Endometrium (tissue), 2 donors: ENCODE data around the gene STK39.

ENCODE experiments used
- FAIRE-seq: peaks from 2 replicates; lab custom pipeline; 2012; peaks lifted over from hg19 to GRCh38; lab: Jason Lieb, UNC
- donor health status: control.
- donor health status: control.

The STK39 gene

GRCh38 chr2:168037778-168038177, 209.6 kb downstream of the STK39 start:
- FAIRE-seq = no peak

GRCh38 chr2:168035458-168035857, 211.9 kb downstream of the STK39 start:
- no peak for FAIRE-seq

GRCh38 chr2:168034616-168035015, 212.8 kb downstream of the STK39 start:
- FAIRE-seq = no peak

GRCh38 chr2:168033966-168034365, 213.4 kb downstream of the STK39 start:
- FAIRE-seq = no peak

GRCh38 chr2:168032091-168032490, 215.3 kb downstream of the STK39 start:
- FAIRE-seq = no peak

GRCh38 chr2:168030862-168031624, 216.4 kb downstream of the STK39 start:
- FAIRE-seq = no peak

GRCh38 chr2:168029071-168029470, 218.3 kb downstream of the STK39 start:
- peak; percentile 43 for FAIRE-seq

GRCh38 chr2:168028362-168028761, 219.0 kb downstream of the STK39 start:
- no peak for FAIRE-seq

GRCh38 chr2:168025487-168026202, 221.8 kb downstream of the STK39 start:
- no peak for FAIRE-seq

- FAIRE-seq = no peak
Observed at GRCh38 chr2:168024459-168024858, 222.9 kb downstream of the STK39 start.

- FAIRE-seq = no peak
Observed at GRCh38 chr2:168021800-168022587, 225.4 kb downstream of the STK39 start.

GRCh38 chr2:168015274-168015953, 232.0 kb downstream of the STK39 start:
- FAIRE-seq = no peak

- FAIRE-seq = no peak
Observed at GRCh38 chr2:168009900-168010299, 237.5 kb downstream of the STK39 start.

GRCh38 chr2:168008646-168009195, 238.7 kb downstream of the STK39 start:
- no peak for FAIRE-seq

- FAIRE-seq = no peak
Observed at GRCh38 chr2:168006498-168006897, 240.9 kb downstream of the STK39 start.

- FAIRE-seq = no peak
Observed at GRCh38 chr2:168005586-168005985, 241.8 kb downstream of the STK39 start.

GRCh38 chr2:168003876-168004275, 243.5 kb downstream of the STK39 start:
- no peak for FAIRE-seq

- no peak for FAIRE-seq
Observed at GRCh38 chr2:168002021-168002553, 245.3 kb downstream of the STK39 start.

GRCh38 chr2:167992278-167992677, 255.1 kb downstream of the STK39 start:
- FAIRE-seq = no peak

- FAIRE-seq = no peak
Observed at GRCh38 chr2:167990062-167990461, 257.3 kb downstream of the STK39 start.

- FAIRE-seq = no peak
Observed at GRCh38 chr2:167988296-167988695, 259.1 kb downstream of the STK39 start.

- no peak for FAIRE-seq
Observed at GRCh38 chr2:167987558-167987957, 259.8 kb downstream of the STK39 start.
